ENCODE measurements around the gene FAM110D. TPM values are rescaled to one million over a fixed set of nuclear protein-coding genes. Genes with fewer than 3 reads are reported as not detected.

FAM110D gene
- total and polyA plus RNA-seq, 11 donors: 2.2 to 6.5 (median 3.2) TPM

GRCh38 chr1:26111530-26112406 lies 47.1 kb upstream of the FAM110D start, which contains the start of gene PDIK1L:
TSS of gene PDIK1L (plus strand) at chr1:26111824. CDS start at chr1:26114309, 2,485 bp downstream.
- intact Hi-C loops (cut with DNase I): loop anchor here in 6 of 10 donors (2.0 to 5.0 kb wide), 5 partner anchors 51 to 166 kb away; partner anchors contain the start of gene CEP85 (in 4 of the 6)
- peak; percentile 84 to 94 (median 92) for ATAC-seq

GRCh38 chr1:26112407-26112775 lies 46.5 kb upstream of the FAM110D start:
- TF ChIP-seq CTCF (IDR thresholded peaks at IDR 0.05) (no peak), POLR2A (IDR thresholded peaks at IDR 0.05) (no peak)
- WGBS, 4 donors: 0 to 7% (median 0%) methylated on average over 7 to 9 of the region's 9 CpGs
- Histone ChIP-seq H3K36me3 (peaks cover 0 to 38% (median 24%) of the 10 kb centered on the region in 9 donors), H3K27ac (peak overlapping the region; percentile 26 to 99 (median 96)), H3K27me3 (no peaks in the 10 kb centered on the region), H3K4me3 (peak overlapping the region; percentile 61 to 99 (median 96)), H3K9me3 (no peaks in the 10 kb centered on the region), H3K4me1 (peaks cover 0 to 40% (median 30%) of the 10 kb centered on the region in 12 donors)
- DNase-seq (no peak), ATAC-seq (peak in 3 of 4 donors; percentile 0 to 11 (median 6))
- intact Hi-C loops (cut with DNase I): loop anchor here in 5 of 10 donors (5.0 kb wide), 3 partner anchors 50 to 165 kb away; partner anchors contain the start of gene CEP85 (in 4 of the 5)

More at GRCh38 chr1:26111530-26112406, 47.1 kb upstream of the FAM110D start, which contains the start of gene PDIK1L:
- TF ChIP-seq CTCF (IDR thresholded peaks at IDR 0.05) (peak in 2 of 12 donors; percentile 13 to 18), POLR2A (IDR thresholded peaks at IDR 0.05) (peak in 1 of 2 donors; percentile 73)
- H3K4me3 ChIP-seq: peak within 1 kb of the TSS; percentile 61 to 99 (median 96)
- no peaks in the 10 kb centered on the region for H3K27me3 ChIP-seq
- DNase-seq: peak; percentile 95 to 97 (median 96)
- H3K27ac ChIP-seq: peak within 1 kb of the TSS; percentile 86 to 99 (median 97)
- WGBS, 4 donors: 0 to 1% (median 0%) methylated on average over 35 to 96 of the region's 96 CpGs
- H3K4me1 ChIP-seq: peaks cover 0 to 40% (median 30%) of the 10 kb centered on the region in 12 donors
- no peaks in the 10 kb centered on the region for H3K9me3 ChIP-seq
- H3K36me3 ChIP-seq: peaks cover 0 to 31% (median 19%) of the 10 kb centered on the region in 9 donors

GRCh38 chr1:26114165-26114927 lies 44.5 kb upstream of the FAM110D start:
- Histone ChIP-seq H3K4me3 (peak overlapping the region in 1 of 12 donors; percentile 9), H3K9me3 (no peaks in the 10 kb centered on the region), H3K36me3 (peaks cover 0 to 57% (median 44%) of the 10 kb centered on the region in 9 donors), H3K4me1 (peaks cover 0 to 48% (median 31%) of the 10 kb centered on the region in 12 donors), H3K27ac (peak overlapping the region in 10 of 12 donors; percentile 28 to 99 (median 48)), H3K27me3 (no peaks in the 10 kb centered on the region)
- intact Hi-C loops (cut with DNase I): loop anchor here in 5 of 10 donors (5.0 kb wide), 3 partner anchors 48 to 163 kb away; partner anchors contain the start of gene CEP85 (in 4 of the 5)
- DNase-seq (no peak), ATAC-seq (no peak)
- TF ChIP-seq CTCF (IDR thresholded peaks at IDR 0.05): no peak
- no peak for TF ChIP-seq POLR2A (IDR thresholded peaks at IDR 0.05)
- WGBS, 4 donors: 65 to 74% (median 70%) methylated on average over 12 of the region's 12 CpGs
